WTC11 (cell line): Measurements from ENCODE around the gene CTTN. TPM values are rescaled to one million over a fixed set of nuclear protein-coding genes. Genes with fewer than 3 reads are reported as not detected.

Source experiments
- ATAC-seq: fragments of 200-7000 bp; cut with Tn5 transposase; 2 replicates; pipeline ENCODE4 v1.10.0; 2021; ENCODE audit warnings: mild to moderate bottlenecking, moderate library complexity
- CTCF ChIA-PET: fragments of 300-600 bp; sonication (Branson Sonifier 250); formaldehyde crosslinking; loops from one replicate; lab custom pipeline; 2021; ENCODE audit warnings: antibody characterized with exemption; lab: Charles Lee
- POLR2A ChIA-PET: fragments of 350-600 bp; sonication (Branson Sonifier 250); formaldehyde crosslinking; loops from one replicate; lab custom pipeline; 2021; ENCODE audit warnings: antibody characterized with exemption; lab: Charles Lee
- DNase-seq: peaks from one replicate; pipeline ENCODE4 v3.0.0; 2021; ENCODE audit warnings: low spot score
- H3K27ac Mint-ChIP-seq: 2 replicates; pipeline ENCODE4 v1.8.0; 2021; ENCODE audit warnings: mixed read lengths
- H3K27me3 Mint-ChIP-seq: 2 replicates; pipeline ENCODE4 v1.8.0; 2021; ENCODE audit warnings: low read depth, mild to moderate bottlenecking, moderate library complexity, mixed read lengths
- H3K36me3 Mint-ChIP-seq: 2 replicates; pipeline ENCODE4 v1.8.0; 2021; ENCODE audit warnings: mixed read lengths
- H3K4me1 Mint-ChIP-seq: 2 replicates; pipeline ENCODE4 v1.8.0; 2022; ENCODE audit warnings: mixed read lengths
- H3K4me3 Mint-ChIP-seq: 2 replicates; pipeline ENCODE4 v1.8.0; 2021; ENCODE audit warnings: mild to moderate bottlenecking, moderate library complexity, mixed read lengths
- H3K9me3 Mint-ChIP-seq: 2 replicates; pipeline ENCODE4 v1.8.0; 2021; ENCODE audit warnings: mixed read lengths
- ATF3 ChIP-seq: sonication (generic); formaldehyde crosslinking; conservative IDR thresholded peaks from 2 replicates; pipeline ENCODE4 v1.8.1; 2022; ENCODE audit warnings: mild to moderate bottlenecking, missing genetic modification reagents
- ATF6 ChIP-seq: sonication (generic); formaldehyde crosslinking; IDR thresholded peaks from 2 replicates; pipeline ENCODE4 v1.8.1; 2023; ENCODE audit warnings: mild to moderate bottlenecking, missing genetic modification reagents
- CREB1 ChIP-seq: sonication (generic); formaldehyde crosslinking; IDR thresholded peaks from 2 replicates; pipeline ENCODE4 v1.8.0; 2023; ENCODE audit warnings: mild to moderate bottlenecking, missing genetic modification reagents
- E2F4 ChIP-seq: sonication (generic); formaldehyde crosslinking; IDR thresholded peaks from 2 replicates; pipeline ENCODE4 v1.8.1; 2022; ENCODE audit warnings: low read depth, mild to moderate bottlenecking, moderate library complexity, missing genetic modification reagents, borderline replicate concordance
- ESRRA ChIP-seq: sonication (generic); formaldehyde crosslinking; IDR thresholded peaks from 2 replicates; pipeline ENCODE4 v1.8.1; 2022; ENCODE audit warnings: mild to moderate bottlenecking, missing genetic modification reagents, borderline replicate concordance
- FOXK1 ChIP-seq: sonication (generic); formaldehyde crosslinking; IDR thresholded peaks from 2 replicates; pipeline ENCODE4 v1.8.0; 2022; ENCODE audit warnings: mild to moderate bottlenecking, moderate library complexity, missing genetic modification reagents
- IRF2 ChIP-seq: sonication (generic); formaldehyde crosslinking; IDR thresholded peaks from 2 replicates; pipeline ENCODE4 v1.8.0; 2022; ENCODE audit warnings: low read depth, missing genetic modification reagents, borderline replicate concordance
- MXD4 ChIP-seq: fragments of 250-450 bp; sonication (Bioruptor Pico); IDR thresholded peaks from 2 replicates; pipeline ENCODE4 v1.8.0; 2021; ENCODE audit warnings: mild to moderate bottlenecking, moderate library complexity, borderline replicate concordance
- SMAD3 ChIP-seq: sonication (generic); formaldehyde crosslinking; IDR thresholded peaks from 2 replicates; pipeline ENCODE4 v1.8.0; 2022; ENCODE audit warnings: missing genetic modification reagents, mild to moderate bottlenecking, borderline replicate concordance
- TEAD4 ChIP-seq: sonication (generic); formaldehyde crosslinking; IDR thresholded peaks from 2 replicates; pipeline ENCODE4 v1.8.0; 2022; ENCODE audit warnings: mild to moderate bottlenecking, missing genetic modification reagents
- ZNF281 ChIP-seq: sonication (generic); formaldehyde crosslinking; IDR thresholded peaks from 2 replicates; pipeline ENCODE4 v1.8.0; 2023; ENCODE audit warnings: mild to moderate bottlenecking, missing genetic modification reagents
- ZNF423 ChIP-seq: fragments of 250-450 bp; sonication (Bioruptor Pico); IDR thresholded peaks from 2 replicates; pipeline ENCODE4 v2.1.2; 2022; ENCODE audit warnings: mild to moderate bottlenecking, moderate library complexity
- total RNA-seq: library from RNA; stranded (reverse); gene quantifications from 3 replicates; pipeline ENCODE4 v1.2.3, GENCODE V29; 2021
- TF ChIP-seq, protein P1 (sequence below): sonication (generic); formaldehyde crosslinking; IDR thresholded peaks from 2 replicates; pipeline ENCODE4 v1.8.1; 2023; ENCODE audit warnings: mild to moderate bottlenecking, missing genetic modification reagents, borderline replicate concordance
- TF ChIP-seq, protein P2 (sequence below): sonication (generic); formaldehyde crosslinking; IDR thresholded peaks from 2 replicates; pipeline ENCODE4 v1.8.1; 2022; ENCODE audit warnings: low read depth, missing genetic modification reagents, borderline replicate concordance
- TF ChIP-seq, protein P3 (sequence below): sonication (generic); formaldehyde crosslinking; IDR thresholded peaks from 2 replicates; pipeline ENCODE4 v1.8.1; 2022; ENCODE audit warnings: mild to moderate bottlenecking, missing genetic modification reagents, moderate library complexity, borderline replicate concordance
- TF ChIP-seq, protein P4 (sequence below): sonication (generic); formaldehyde crosslinking; IDR thresholded peaks from 2 replicates; pipeline ENCODE4 v1.8.0; 2022; ENCODE audit warnings: mild to moderate bottlenecking, missing genetic modification reagents

Gene CTTN
- total RNA-seq, 1 experiment from 2014 or later, result 281 TPM

GRCh38 chr11:70433038-70433437 is 34.7 kb downstream of the CTTN start (continued):
- TF ChIP-seq, protein P1, sequence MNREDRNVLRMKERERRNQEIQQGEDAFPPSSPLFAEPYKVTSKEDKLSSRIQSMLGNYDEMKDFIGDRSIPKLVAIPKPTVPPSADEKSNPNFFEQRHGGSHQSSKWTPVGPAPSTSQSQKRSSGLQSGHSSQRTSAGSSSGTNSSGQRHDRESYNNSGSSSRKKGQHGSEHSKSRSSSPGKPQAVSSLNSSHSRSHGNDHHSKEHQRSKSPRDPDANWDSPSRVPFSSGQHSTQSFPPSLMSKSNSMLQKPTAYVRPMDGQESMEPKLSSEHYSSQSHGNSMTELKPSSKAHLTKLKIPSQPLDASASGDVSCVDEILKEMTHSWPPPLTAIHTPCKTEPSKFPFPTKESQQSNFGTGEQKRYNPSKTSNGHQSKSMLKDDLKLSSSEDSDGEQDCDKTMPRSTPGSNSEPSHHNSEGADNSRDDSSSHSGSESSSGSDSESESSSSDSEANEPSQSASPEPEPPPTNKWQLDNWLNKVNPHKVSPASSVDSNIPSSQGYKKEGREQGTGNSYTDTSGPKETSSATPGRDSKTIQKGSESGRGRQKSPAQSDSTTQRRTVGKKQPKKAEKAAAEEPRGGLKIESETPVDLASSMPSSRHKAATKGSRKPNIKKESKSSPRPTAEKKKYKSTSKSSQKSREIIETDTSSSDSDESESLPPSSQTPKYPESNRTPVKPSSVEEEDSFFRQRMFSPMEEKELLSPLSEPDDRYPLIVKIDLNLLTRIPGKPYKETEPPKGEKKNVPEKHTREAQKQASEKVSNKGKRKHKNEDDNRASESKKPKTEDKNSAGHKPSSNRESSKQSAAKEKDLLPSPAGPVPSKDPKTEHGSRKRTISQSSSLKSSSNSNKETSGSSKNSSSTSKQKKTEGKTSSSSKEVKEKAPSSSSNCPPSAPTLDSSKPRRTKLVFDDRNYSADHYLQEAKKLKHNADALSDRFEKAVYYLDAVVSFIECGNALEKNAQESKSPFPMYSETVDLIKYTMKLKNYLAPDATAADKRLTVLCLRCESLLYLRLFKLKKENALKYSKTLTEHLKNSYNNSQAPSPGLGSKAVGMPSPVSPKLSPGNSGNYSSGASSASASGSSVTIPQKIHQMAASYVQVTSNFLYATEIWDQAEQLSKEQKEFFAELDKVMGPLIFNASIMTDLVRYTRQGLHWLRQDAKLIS (CRISPR knock-in tag), result no peak
- TF ChIP-seq ZNF281 (CRISPR knock-in tag) (no peak), TEAD4 (CRISPR knock-in tag) (no peak), CREB1 (no peak), ZNF423 (CRISPR knock-in tag) (no peak), SMAD3 (no peak), E2F4 (no peak), ESRRA (CRISPR knock-in tag) (no peak)
- TF ChIP-seq, protein P2, sequence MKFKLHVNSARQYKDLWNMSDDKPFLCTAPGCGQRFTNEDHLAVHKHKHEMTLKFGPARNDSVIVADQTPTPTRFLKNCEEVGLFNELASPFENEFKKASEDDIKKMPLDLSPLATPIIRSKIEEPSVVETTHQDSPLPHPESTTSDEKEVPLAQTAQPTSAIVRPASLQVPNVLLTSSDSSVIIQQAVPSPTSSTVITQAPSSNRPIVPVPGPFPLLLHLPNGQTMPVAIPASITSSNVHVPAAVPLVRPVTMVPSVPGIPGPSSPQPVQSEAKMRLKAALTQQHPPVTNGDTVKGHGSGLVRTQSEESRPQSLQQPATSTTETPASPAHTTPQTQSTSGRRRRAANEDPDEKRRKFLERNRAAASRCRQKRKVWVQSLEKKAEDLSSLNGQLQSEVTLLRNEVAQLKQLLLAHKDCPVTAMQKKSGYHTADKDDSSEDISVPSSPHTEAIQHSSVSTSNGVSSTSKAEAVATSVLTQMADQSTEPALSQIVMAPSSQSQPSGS (CRISPR knock-in tag), result no peak
- TF ChIP-seq, protein P3, sequence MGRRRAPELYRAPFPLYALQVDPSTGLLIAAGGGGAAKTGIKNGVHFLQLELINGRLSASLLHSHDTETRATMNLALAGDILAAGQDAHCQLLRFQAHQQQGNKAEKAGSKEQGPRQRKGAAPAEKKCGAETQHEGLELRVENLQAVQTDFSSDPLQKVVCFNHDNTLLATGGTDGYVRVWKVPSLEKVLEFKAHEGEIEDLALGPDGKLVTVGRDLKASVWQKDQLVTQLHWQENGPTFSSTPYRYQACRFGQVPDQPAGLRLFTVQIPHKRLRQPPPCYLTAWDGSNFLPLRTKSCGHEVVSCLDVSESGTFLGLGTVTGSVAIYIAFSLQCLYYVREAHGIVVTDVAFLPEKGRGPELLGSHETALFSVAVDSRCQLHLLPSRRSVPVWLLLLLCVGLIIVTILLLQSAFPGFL, result no peak

DNA sequence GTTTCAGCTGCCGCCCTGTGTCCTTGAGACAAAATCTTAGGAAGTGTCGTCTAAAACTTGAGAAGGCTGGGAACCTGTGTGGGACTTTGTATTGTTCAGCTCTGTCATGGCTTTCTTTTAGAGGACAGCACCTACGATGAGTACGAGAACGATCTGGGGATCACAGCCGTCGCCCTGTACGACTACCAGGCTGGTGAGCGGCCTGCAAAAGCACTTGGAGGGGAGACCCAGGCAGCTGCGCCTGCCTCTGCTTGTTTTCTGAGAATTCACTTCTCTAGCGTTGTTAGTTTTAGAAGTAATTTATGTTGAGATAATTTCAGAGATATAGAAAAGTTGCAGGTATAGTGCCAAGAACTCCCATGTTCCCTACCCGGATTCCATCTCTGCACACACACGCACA is 35.2 kb downstream of the CTTN start:
- Mint-ChIP-seq H3K4me1 (peaks cover 8% of the 10 kb centered on the region), H3K27me3 (no peaks in the 10 kb centered on the region; the same call in 1 of the 2 replicates), H3K9me3 (peaks cover 3% of the 10 kb centered on the region; the same call in 1 of the 2 replicates), H3K4me3 (no peak overlapping the region), H3K36me3 (peaks cover 79% of the 10 kb centered on the region), H3K27ac (no peak overlapping the region)
- ATAC-seq (no peak), DNase-seq (no peak)
- ChIA-PET POLR2A (no interaction called here), CTCF (no interaction called here)
- TF ChIP-seq CREB1 (no peak), ATF3 (CRISPR knock-in tag) (no peak), FOXK1 (no peak), ATF6 (CRISPR knock-in tag) (no peak), MXD4 (CRISPR knock-in tag) (no peak), IRF2 (CRISPR knock-in tag) (no peak)
- TF ChIP-seq, protein P4, sequence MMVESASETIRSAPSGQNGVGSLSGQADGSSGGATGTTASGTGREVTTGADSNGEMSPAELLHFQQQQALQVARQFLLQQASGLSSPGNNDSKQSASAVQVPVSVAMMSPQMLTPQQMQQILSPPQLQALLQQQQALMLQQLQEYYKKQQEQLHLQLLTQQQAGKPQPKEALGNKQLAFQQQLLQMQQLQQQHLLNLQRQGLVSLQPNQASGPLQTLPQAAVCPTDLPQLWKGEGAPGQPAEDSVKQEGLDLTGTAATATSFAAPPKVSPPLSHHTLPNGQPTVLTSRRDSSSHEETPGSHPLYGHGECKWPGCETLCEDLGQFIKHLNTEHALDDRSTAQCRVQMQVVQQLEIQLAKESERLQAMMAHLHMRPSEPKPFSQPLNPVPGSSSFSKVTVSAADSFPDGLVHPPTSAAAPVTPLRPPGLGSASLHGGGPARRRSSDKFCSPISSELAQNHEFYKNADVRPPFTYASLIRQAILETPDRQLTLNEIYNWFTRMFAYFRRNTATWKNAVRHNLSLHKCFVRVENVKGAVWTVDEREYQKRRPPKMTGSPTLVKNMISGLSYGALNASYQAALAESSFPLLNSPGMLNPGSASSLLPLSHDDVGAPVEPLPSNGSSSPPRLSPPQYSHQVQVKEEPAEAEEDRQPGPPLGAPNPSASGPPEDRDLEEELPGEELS, result no peak
- TF ChIP-seq, protein P1 (CRISPR knock-in tag), result no peak
